Stimulated activated CD8-positive, alpha-beta memory T cell treated with anti-CD3 and anti-CD28 coated beads, Interleukin-12 subunit alpha, Interleukin-12 subunit beta, amount 100 ng/mL, for 1 hour (primary cell): ENCODE measurements around the gene ADAM12.
"Not testable (repeated sequence)": the region's sequence is repeated elsewhere in the genome, so short reads cannot be mapped to it uniquely, and the experiment has no call there.

ENCODE experiments used
- DNase-seq: peaks from one replicate; pipeline ENCODE4 v3.0.0-alpha.2; 2020; ENCODE audit warnings: low read depth

ADAM12 gene

GRCh38 chr10:126374435-126374834 is 13.8 kb downstream of the ADAM12 start:
- DNase-seq, result no peak

GRCh38 chr10:126373972-126374371 is 14.3 kb downstream of the ADAM12 start:
- DNase-seq, result no peak

- no peak for DNase-seq
Observed at GRCh38 chr10:126373147-126373546, 15.1 kb downstream of the ADAM12 start.

GRCh38 chr10:126372396-126372795 is 15.9 kb downstream of the ADAM12 start:
- no peak for DNase-seq

- no peak for DNase-seq
Observed at GRCh38 chr10:126369125-126369710, 19.1 kb downstream of the ADAM12 start.

GRCh38 chr10:126357169-126357568 is 31.1 kb downstream of the ADAM12 start:
- DNase-seq, result no peak

- DNase-seq, result no peak
Observed at GRCh38 chr10:126353666-126354065, 34.6 kb downstream of the ADAM12 start.

GRCh38 chr10:126352453-126352852 is 35.8 kb downstream of the ADAM12 start:
- no peak for DNase-seq

- DNase-seq, result no peak
Observed at GRCh38 chr10:126351021-126351420, 37.3 kb downstream of the ADAM12 start.

GRCh38 chr10:126350216-126350992 is 37.9 kb downstream of the ADAM12 start:
- DNase-seq, result no peak

- no peak for DNase-seq
Observed at GRCh38 chr10:126349676-126350075, 38.6 kb downstream of the ADAM12 start.

- DNase-seq, result no peak
Observed at GRCh38 chr10:126349101-126349500, 39.2 kb downstream of the ADAM12 start.

GRCh38 chr10:126343496-126343895 is 44.8 kb downstream of the ADAM12 start:
- not testable (repeated sequence) for DNase-seq

GRCh38 chr10:126342680-126343079 is 45.6 kb downstream of the ADAM12 start:
- DNase-seq, result no peak

- no peak for DNase-seq
Observed at GRCh38 chr10:126341491-126341890, 46.8 kb downstream of the ADAM12 start.

GRCh38 chr10:126337251-126337810 is 50.9 kb downstream of the ADAM12 start:
- DNase-seq, result no peak

- no peak for DNase-seq
Observed at GRCh38 chr10:126336801-126337200, 51.5 kb downstream of the ADAM12 start.

GRCh38 chr10:126334272-126334671 is 54.0 kb downstream of the ADAM12 start:
- no peak for DNase-seq

GRCh38 chr10:126332576-126332975 is 55.7 kb downstream of the ADAM12 start:
- no peak for DNase-seq

GRCh38 chr10:126331101-126331500 is 57.2 kb downstream of the ADAM12 start:
- no peak for DNase-seq

- DNase-seq, result no peak
Observed at GRCh38 chr10:126324826-126325225, 63.5 kb downstream of the ADAM12 start.

- DNase-seq, result no peak
Observed at GRCh38 chr10:126321440-126321839, 66.8 kb downstream of the ADAM12 start.

- no peak for DNase-seq
Observed at GRCh38 chr10:126317751-126318150, 70.5 kb downstream of the ADAM12 start.
